ENCODE results near the gene UTS2R. TPM values are rescaled to one million over a fixed set of nuclear protein-coding genes. Genes with fewer than 3 reads are reported as not detected.

Gene UTS2R
- total RNA-seq, 1 experiment from 2014 or later = not detected

DNA sequence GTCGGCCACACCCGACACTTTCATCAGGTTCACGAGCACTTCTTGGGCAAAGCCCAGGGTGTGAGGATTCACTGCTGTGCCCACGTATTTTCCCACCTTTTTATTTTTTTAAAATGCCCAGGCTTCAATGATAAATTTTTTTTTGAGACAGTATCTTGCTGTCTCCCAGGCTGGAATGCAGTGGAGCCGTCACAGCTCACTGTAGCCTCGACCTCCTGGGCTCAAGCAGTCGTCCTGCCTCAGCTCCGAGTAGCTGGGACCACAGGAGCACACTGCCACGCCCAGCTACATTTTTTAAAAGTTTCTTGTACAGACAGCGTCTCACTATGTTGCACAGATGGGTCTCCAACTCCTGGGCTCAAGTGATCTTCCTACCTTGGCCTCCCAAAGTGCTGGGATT is 17.8 kb downstream of the UTS2R start:
- no peak for DNase-seq (ENCODE audit: low spot score)

DNA sequence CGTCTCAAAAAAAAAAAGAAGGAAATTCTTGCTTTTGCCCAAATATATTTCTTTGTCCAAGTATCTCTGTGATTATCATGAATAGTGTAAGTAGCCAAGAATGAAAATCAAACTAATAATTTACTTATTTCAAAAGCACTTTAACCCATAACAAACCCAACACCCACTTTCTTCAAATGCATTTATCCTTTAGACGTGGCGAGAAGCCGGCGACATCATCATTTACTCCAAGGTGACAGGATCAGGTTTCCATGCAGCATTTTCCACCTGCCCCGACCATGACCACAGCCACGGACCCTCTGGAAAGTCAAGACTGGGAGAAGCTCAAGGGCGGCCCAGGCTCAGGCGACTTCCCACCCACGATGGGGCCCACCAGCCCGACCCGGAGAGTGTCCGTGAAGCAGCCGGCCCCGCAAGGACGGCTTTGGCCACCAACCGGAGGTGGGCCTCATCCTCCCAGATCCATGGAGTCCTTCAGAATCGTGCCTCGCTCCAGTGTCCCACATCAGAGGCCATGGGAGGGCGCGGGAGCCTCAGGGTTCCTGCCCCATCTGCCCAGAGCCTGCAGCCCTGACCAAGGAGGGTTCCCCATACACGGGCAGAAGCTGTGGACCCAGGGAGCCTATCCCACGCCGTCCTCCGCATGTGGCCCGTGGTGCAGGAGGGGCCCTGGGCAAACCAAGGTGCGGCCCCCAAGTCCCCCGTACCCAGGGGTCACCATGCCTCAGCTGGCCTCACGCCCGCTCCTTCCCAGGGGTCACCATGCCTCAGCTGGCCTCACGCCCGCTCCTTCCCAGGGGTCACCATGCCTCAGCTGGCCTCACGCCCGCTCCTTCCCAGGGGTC is 18.7 kb downstream of the UTS2R start:
- DNase-seq (ENCODE audit: low spot score) = no peak

DNA sequence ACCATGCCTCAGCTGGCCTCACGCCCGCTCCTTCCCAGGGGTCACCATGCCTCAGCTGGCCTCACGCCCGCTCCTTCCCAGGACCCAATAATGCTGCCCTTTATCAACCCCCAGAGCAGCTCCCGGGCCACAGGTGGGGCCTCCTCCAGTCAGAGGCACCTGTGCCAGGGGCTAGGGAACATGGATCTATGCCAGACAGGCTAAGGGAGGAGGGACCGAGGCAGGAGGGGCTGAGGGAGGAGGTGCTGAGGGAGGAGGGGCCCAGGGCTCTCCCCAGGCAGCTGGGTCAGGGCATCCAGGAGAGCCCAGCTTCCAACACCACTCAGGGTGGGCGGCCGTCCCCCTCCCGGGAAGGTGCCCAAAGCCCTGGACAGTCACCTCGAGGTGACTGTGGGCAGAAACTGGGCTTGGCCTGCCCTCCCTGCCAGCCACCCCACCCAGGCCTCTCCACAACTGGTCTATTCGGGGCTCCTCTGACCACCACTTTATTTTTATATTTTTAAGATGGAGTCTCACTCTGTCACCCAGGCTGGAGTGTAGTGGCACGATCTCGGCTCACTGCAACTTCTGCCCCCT is 19.4 kb downstream of the UTS2R start:
- DNase-seq (ENCODE audit: low spot score) = no peak

DNA sequence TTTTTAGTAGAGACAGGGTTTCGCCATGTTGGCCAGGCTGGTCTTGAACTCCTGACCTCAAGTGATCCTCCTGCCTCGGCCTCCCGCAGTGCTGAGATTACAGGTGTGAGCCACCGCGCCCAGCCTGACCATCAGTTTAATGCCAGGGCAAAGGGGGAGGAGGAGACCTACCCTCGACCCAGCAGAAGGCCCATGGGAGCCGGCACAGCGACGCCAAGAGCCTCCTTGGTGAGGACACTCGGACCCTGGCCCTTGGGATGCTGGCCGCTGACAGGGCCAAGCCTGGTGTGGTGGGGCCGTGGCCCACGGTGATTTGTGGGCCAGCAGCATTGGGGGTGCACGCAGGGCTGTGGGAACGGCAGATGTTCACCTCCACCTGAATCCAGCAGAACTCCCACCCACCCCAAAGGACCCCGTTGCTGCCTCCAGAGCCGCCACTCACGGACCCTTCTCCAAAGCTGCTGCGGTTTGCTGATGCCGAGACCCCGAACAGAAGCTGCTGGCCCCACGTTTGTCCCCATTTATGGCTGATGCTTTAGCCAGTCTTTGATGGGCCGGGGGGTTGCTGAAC is 20.0 kb downstream of the UTS2R start:
- DNase-seq (ENCODE audit: low spot score) = no peak

DNA sequence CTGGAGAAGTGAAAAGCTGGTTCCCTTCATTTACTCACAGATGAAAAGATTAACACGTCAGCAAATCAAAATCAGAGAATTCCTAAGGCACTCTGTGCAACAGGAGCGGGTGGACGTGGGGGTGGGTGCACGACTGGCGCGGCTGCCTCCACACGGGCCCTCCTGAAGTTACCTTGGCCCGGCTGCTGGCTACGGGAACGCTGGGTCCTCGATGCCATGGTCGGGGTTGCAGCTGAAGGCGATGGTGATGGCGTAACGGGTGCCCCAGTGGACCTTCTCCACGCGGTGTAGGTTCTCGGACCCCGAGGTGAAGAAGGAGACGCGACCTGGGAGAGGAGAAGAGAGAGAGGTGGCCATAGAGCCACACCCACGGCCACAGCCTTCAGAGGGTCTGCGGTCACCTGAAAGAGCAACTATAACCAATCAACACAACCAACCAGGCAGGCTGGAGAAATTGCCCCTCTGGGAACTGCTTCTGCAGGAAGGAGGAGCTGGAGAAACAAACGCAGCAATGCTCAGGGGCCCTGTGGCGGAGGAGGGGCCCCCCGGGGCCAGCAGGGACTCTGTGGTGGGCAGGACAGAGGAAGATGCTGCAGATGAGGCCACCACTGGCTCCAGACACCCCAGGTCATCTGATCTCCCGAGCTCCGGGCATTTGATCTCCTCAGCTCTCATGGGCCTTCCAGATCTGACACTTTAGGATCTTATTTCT is 20.8 kb downstream of the UTS2R start:
- no peak for DNase-seq (ENCODE audit: low spot score)

DNA sequence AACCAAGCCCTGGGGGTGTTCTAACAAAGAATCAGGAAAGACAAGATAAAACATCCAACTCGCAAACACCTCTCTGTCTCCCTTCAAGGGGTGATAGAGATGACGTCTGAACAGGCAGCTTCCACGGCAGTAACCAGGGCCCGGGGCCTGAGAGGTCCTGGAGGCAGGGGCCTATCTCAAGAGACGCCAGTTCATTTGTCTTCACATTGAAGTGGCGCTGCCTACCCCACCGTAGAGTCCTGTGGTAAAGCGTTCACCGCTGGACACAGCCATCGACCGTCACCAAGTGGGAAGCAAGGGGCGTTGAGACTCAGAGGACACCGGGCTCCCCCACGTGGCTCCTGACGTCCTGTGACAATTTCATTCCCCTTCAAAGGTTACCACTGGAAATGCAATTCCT is 21.4 kb downstream of the UTS2R start:
- DNase-seq (ENCODE audit: low spot score) = no peak

DNA sequence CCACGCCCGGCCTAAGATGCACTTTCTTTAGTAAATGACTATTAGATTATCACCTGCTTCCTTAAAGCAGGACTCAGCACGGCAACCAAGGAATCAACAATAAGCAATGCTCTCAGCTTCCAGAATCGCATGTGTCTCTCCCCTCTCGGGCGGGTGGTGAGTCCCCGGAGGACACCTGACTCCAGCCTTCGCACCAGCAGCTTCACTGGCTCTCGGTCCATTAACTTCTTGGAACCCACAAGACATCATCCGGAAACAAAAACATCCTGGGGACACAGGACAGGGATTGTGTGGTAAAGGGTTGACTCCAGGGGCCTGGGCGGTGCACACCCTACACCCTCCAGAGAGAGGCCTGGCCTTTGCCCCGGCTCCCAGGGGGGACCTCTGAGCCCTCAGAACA is 22.7 kb downstream of the UTS2R start:
- DNase-seq (ENCODE audit: low spot score) = no peak

DNA sequence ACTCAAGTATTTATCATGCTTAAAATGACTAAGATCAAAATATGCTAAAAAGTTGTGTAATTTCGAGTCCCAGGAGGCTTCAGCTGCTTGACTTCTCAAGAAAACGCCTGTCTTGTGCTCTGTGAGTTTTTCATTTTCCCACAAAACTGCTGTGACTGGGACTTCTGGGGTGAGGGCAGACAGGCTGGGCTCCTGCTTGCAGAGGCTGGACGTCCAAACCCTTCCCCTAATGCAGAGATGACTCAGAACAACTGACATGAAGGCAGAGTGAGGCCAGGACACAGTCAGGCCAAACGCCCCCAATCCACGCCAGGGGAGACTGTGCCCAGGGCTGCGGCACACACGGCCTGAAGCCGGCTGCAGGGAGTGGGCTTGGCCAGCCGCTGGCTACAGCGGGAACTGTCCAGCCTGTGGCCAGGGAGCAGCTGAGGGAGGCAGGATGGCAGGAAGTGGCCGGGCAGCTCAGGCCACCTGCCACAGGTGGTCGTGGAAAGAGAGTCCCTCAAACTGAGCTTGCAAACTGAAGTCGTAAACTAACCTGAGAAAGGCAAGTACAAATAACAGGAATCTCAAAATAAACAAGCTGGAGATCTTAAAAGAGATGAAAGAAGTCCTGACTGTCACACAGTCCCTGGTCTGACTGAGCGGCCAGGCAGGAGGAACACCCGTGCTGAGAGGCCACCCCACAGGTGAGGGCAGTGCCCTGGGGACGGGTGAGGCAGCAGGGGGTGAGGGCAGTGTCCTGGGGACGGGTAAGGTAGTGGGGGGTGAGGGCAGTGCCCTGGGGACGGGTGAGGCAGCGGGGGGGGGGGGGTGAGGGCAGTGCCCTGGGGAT is 25.3 kb downstream of the UTS2R start:
- peak; percentile 42 for DNase-seq (ENCODE audit: low spot score)

DNA sequence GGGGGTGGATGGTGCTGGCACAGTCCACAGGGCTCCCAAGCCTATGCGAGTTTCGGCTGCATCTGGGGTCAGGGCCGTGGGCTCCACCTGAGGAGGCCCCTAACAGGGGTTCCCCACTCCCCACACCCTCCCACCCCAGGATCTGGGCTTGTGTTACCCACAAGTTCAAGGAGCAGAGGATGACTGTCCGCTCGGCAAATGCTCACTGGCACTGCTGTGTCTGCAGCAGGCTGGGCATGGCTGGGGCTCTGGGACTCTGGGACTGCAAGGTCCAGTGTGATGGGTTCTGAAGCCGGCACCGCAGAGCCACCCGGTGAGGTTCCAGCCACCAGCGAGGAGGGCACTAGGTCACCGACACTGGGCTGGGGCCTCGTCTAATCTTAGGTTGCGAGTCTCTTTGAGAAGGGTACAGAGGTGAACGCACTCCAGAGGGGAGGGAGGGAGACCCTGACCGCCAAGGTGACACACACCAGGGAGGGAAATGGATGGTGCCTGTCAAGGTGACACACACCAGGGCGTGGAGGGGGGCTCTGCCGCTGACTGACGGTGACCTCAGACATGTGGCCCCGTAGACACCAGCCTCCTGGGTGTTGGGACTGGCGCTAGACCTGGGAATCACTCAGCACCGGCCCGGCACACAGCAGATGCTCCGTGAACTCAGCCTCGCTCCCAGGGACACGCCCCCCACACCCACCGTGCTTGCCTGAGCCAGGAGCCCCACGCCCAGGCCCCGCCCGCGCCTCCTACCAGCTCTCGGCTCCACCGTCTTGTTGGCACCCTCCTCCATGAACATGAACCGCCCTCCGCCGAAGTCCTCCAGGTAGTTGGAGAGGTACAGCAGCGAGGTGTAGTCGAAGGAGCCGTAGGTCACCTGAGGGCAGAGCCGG is 26.1 kb downstream of the UTS2R start:
- DNase-seq (ENCODE audit: low spot score) = no peak

DNA sequence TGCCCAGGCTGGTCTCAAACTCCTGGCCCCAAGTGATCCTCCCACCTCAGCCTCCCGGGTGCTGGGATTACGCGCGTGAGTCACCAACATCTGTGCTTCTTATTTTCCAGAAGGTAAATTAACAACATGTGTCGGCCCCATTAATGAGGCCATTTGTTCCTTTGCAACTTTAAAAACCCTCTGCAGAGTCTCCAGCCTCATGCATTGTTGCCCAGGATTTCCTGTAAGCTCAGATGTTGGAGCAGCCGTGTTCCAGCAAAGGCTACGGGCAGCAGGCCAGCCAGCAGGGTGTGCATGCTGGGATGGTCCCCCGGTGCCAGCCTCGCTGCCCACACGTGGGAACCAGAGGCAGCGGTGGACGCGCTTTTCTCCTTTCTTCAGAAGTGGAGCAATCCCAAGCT is 27.5 kb downstream of the UTS2R start:
- DNase-seq (ENCODE audit: low spot score) = peak; percentile 77

DNA sequence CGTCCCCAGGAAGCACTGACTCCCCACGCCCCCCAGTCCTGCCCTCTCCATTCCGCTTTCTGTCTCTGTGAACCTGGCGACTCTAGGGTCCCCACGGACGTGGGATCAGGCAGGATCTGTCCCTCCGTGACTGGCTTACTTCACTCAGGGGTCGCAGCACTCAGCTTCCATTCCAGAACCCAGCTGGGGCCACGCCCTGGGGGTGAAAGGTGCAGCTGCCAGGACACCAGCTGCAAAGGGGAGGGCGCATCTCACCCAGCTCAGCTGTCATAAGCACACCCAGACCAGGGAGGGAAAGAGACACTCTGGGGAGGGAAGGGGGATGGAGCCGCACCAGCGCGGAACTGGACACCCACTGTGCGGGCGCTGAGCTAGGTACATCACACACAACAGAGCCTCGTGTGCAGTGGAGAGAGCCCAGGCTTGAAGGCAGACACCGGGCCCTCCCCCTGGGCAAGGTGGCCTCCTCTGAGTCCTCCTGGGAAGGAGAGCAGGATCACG is 28.1 kb downstream of the UTS2R start:
- DNase-seq (ENCODE audit: low spot score) = peak; percentile 37

DNA sequence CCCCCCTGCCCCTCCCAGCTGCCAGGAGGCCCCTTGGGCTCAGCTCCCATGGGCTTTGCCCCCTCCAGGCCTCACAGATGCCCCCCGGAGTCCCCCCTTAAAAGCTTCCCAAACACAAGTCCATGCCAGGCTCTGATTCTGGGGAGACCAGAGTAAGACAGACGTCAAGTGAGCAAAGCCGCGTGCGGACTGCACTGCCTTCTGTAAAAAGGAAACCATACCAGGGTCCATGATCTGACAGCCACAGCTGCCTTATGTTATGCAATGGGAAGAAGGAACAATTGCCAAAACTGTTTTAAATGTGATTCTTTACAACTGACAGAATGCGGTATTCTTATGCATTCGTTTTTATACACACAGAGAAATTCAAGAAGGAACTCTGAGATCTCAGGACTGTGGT is 28.6 kb downstream of the UTS2R start:
- DNase-seq (ENCODE audit: low spot score) = no peak

DNA sequence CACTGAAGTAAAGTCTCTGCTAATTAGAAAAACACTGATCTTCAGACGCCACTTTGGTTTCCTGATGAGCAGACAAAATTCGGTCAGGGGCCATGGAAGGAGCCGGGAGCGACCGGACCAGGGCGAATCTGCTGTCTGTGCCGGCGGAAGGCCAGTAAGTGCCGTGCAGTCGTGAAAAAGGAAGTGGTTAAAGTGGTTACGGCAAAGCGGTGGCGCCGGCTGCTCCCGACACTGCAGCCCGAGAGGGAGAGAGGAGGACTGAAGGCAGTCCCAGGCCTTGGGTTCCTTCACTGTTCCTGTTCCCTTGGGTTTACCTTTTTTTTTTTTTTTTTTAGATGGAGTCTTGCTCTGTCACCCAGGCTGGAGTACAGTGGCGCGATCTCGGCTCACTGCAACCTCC is 29.3 kb downstream of the UTS2R start:
- no peak for DNase-seq (ENCODE audit: low spot score)

DNA sequence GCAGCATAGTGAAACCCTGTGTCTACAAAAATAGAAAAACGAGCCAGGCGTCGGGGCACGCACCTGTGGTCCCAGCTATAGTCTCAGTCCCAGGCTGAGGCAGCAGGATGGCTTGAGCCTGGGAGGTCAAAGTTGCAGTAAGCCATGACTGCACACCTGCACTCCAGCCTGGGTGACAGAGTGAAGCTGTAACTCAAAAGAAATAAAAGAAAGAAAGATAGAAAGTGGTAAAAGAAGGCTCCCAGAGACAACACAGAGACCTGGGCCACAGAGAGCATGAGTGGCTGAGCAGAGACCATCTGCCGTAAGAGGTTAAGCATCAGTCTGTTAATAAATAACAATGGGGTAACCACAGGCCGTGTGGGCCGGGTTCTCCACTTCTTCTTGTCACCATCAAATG is 31.3 kb downstream of the UTS2R start:
- no peak for DNase-seq (ENCODE audit: low spot score)

DNA sequence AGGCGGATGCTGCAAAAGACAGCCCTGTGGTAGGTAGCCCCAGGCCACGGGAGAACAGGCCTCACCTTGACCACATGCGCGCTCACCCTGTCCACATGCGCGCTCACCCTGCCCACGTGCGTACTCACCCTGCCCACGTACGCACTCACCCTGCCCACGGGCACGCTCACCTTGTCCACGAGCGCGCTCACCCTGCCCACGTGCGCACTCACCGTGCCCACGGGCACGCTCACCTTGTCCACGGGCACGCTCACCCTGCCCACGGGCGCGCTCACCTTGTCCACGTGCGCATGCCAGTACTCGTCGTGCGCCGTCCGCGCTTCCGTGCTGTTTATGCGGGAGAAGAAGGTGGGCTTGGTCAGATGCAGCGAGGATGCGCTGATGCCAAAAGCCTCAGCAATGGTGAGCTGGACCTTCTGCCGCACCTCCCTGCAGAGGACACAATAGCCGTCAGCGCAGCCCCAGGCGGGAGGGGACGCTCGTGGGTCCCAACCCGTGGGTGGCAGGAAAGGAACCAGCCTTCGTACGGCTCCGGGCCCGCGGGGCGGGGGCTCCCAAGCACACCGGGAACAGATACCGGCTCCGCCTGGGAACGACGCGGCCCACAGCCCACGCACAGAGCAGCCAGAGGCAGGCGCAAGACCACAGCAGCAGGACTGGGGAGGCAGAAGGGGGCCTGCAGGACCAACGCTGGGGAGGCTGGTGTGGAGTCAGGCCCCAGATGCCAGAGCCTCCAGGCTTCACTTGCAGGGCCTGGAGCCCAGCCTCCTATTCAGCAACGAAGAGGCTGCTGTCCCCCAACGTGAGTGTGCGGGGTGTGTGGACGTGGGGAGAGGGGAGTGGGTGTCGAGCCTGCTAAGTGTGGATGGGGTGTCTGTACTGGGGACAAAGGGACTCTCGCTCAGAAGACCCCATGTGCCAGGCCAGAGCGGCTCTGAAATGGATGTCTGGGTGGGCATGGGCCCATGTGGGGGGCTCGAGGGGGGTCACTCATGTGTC is 32.4 kb downstream of the UTS2R start:
- no peak for DNase-seq (ENCODE audit: low spot score)

DNA sequence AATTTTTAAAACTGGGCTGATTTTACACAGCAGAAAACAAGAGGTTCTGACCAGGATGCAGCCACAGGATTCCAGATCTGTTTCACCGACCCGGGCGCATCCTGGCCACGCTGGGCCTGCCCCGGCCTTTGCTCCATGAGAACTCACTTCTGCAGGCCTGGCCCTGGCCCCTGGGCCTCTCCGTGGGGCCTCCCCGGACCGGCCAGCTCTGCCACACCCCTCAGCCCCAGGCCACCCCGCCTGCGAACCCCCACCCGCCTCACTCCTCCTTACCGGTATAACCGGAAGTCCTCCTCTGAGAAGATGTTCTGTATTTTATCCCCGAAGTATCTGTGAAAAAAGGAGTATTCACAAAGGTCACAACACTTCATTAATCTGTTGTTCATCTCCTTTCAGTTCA is 33.5 kb downstream of the UTS2R start:
- DNase-seq (ENCODE audit: low spot score) = no peak

DNA sequence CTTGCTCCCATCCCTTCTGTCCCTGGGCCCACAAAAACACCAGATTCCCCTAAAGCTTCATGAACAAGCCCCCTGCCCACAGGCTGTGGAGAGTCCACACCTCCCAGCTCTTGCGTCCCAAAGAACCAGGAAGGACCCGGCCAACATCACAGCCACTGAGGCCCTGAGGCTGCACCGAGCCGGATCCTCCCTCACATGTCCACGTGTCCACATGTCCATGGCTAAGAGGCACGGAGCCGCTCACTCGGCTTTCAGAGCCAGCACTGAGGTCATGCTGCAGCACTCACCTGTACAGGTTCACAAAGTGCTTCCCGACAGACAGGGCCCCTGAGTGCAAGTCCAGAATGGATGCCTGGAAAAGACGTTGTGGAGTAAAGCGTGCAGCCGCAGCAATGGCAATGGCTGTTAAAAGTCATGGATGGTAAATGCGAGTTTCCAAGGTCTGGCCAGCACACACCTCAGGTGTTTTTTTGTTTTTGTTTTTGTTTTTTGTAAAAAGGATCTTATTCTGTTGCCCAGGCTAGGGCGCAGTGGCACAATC is 34.6 kb downstream of the UTS2R start:
- no peak for DNase-seq (ENCODE audit: low spot score)

DNA sequence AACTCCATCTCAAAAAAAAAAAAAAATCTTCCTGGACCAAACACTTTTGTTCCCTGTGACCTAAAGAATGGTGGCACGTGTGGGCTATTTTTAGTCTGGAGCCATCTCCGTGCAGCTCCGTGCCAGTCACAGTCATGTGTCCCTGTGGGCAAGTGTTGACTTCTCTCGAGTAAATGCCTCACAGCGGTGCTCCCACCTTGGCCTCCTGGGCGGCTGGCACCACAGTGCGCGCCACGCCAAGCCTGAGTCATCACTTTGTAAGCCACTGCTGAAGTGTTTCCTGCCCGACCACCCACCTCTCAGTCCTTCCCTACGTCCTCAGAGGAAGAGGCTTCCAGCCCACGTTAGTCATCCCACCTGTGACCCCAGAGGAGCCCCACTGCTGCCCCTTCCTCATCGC is 35.7 kb downstream of the UTS2R start:
- peak; percentile 94 for DNase-seq (ENCODE audit: low spot score)

Data from A172 (cell line).